ENCODE results near the gene THAP10.

DNA sequence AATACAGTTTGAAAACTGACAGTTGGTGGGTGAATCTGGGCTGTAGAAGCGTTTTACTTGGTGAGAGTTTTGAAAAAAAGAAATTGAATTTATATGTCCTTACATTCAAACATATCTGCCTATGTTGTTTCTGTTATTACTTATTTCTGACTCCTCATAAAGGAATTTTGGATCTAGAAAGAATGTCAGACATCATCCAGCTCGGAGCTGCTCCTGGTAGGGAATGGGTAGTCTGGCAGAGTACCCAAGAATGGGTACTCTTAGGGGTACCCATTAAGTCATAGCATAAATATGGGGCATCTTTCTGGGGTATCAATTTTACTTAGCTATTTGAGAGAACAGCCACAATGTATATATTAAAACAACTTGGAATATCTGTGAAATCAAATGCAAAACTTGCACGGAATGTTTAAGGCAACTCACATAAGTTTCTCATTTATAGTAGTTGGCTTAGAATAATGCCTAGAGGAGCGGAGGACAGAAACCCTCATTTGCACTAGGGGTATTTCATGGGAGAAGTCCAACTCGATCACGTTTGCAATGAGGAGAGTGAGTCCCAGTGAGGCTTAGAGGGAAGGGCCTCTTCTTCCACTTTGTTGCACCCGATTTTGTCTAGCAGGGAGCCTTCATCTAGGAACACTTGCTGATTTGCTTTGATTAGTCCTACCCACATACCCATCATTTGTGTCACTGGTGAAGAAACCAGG, 35.9 kb downstream of the THAP10 start:
- TF ChIP-seq, protein P1, sequence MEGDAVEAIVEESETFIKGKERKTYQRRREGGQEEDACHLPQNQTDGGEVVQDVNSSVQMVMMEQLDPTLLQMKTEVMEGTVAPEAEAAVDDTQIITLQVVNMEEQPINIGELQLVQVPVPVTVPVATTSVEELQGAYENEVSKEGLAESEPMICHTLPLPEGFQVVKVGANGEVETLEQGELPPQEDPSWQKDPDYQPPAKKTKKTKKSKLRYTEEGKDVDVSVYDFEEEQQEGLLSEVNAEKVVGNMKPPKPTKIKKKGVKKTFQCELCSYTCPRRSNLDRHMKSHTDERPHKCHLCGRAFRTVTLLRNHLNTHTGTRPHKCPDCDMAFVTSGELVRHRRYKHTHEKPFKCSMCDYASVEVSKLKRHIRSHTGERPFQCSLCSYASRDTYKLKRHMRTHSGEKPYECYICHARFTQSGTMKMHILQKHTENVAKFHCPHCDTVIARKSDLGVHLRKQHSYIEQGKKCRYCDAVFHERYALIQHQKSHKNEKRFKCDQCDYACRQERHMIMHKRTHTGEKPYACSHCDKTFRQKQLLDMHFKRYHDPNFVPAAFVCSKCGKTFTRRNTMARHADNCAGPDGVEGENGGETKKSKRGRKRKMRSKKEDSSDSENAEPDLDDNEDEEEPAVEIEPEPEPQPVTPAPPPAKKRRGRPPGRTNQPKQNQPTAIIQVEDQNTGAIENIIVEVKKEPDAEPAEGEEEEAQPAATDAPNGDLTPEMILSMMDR (IDR thresholded peaks at IDR 0.05; ENCODE audit: low read length): no peak
- TF ChIP-seq EZH2 (IDR thresholded peaks at IDR 0.05; ENCODE audit: borderline replicate concordance, low read length): no peak
